Gastrocnemius medialis (tissue), 4 donors: ENCODE data around the gene CHST8. TPM values are rescaled to one million over a fixed set of nuclear protein-coding genes. Genes with fewer than 3 reads are reported as not detected.

Experiments used
- ATAC-seq, 2 donors: fragments of 150-250 bp; one replicate each; pipeline ENCODE4 v1.9.1; 2016
- DNase-seq, 2 donors: peaks; one replicate each; pipeline ENCODE4 v3.0.0-alpha.2; 2019
- H3K27ac ChIP-seq, 4 donors: fragments of 200-600 bp; sonication (generic); 1 replicate in 1 of 4; 2 replicates in 3 of 4; pipeline ENCODE4 v1.5.1; 2016 to 2018; ENCODE audit warnings: mild to moderate bottlenecking in 2 of 4, moderate library complexity in 1 of 4
- H3K27me3 ChIP-seq, 3 donors: fragments of 200-600 bp; sonication (generic) in 2 of 3; 1 replicate in 1 of 3; 2 replicates in 2 of 3; pipeline versions ENCODE4 v1.5.1 to v1.6.0; 2016 to 2019; ENCODE audit warnings: mild to moderate bottlenecking in 1 of 3, moderate library complexity in 1 of 3
- H3K36me3 ChIP-seq, 2 donors: fragments of 200-600 bp; sonication (generic) in 1 of 2; one replicate each; pipeline ENCODE4 v1.5.1; 2017 to 2018
- H3K4me1 ChIP-seq, 2 donors: fragments of 200-600 bp; sonication (generic) in 1 of 2; one replicate each; pipeline ENCODE4 v1.5.1; 2016 to 2017; ENCODE audit warnings: mild to moderate bottlenecking in 2 of 2
- H3K4me3 ChIP-seq, 4 donors: fragments of 200-600 bp; sonication (generic) in 3 of 4; 1 replicate in 1 of 4; 2 replicates in 3 of 4; pipeline ENCODE4 v1.5.1; 2016 to 2019; ENCODE audit warnings: mild to moderate bottlenecking in 2 of 4
- H3K9me3 ChIP-seq, 3 donors: fragments of 200-600 bp; sonication (generic) in 2 of 3; 1 replicate in 1 of 3; 2 replicates in 2 of 3; pipeline ENCODE4 v1.5.1; 2016 to 2019
- POLR2A ChIP-seq, 2 donors: fragments of 450-650 bp; IDR thresholded peaks; one replicate each; pipeline ENCODE4 v1.6.1; 2017; ENCODE audit warnings: antibody characterized with exemption in 2 of 2, mild to moderate bottlenecking in 2 of 2, moderate library complexity in 2 of 2
- in situ Hi-C, 4 donors: fragments of 200-750 bp; cut with MboI; loops; one replicate each; pipeline versions ENCODE4 v1.15.0 to v1.8.0; 2017; ENCODE audit warnings: low sequenced_read_pairs in 4 of 4
- intact Hi-C: fragments of 100-400 bp; cut with DNase I; formaldehyde crosslinking; loops from one replicate; pipeline ENCODE4 v1.15.1; 2023; ENCODE audit warnings: low total_unique reads
- total RNA-seq, 4 donors: library from RNA; depleted of rRNA; stranded (reverse); fragments of >200 nt; gene quantifications; one replicate each; pipeline versions ENCODE4 v1.1.0 to v1.2.3, GENCODE V29; 2016
- TF ChIP-seq, protein P1 (sequence below), 5 experiments: fragments of 450-650 bp in 3 of 5; fragments of 200-600 bp in 2 of 5; sonication (generic) in 2 of 5; IDR thresholded peaks in 4 of 5; conservative IDR thresholded peaks in 1 of 5; 1 replicate in 4 of 5; 2 replicates in 1 of 5; pipeline ENCODE4 v1.5.1; 2016 to 2019; ENCODE audit warnings: antibody characterized with exemption in 5 of 5, mild to moderate bottlenecking in 3 of 5, moderate library complexity in 3 of 5

CHST8 gene
- total RNA-seq, 4 donors from 2014 or later = 0.29 to 0.46 TPM; not detected in 2

DNA sequence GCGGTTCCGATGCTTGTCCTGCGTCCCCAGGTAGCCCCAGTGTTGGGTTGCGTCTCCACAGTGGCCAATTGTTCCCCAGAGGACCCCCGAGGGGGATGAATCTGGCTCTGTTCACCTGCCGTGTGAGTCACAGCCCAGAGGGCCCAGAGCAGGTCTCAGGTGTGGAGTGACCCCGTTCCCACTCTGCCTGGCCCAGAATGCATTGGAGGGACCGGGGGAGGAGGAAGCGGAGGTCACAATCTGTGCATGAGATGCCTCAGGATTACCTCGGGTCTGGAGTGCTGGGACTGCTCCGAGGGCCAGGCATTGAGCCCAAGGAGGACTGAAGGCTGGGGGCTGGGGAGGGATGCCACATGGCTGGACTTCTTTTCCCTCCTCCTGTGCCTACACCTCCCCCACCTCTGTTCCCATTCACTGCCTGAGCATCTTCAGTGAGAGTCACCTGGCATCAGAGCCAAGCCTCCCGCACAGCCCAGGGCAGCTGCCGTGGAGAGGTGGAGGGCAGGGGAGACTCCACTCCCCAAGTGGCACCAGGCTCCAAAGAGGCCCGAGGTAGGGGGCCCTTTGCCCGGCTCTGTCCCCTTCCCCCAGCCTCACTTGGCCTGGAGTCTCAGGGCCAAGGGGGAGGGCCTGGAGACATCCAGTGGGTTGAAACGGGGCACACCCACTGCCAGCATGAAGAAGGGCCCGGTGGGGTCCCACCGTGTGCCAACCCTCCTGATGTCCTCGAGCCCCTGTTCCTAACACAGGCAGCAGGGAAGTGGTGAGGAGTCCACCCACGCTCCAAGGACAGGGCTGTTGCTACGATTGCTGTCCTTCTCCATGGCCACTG is 81.1 kb downstream of the CHST8 start:
- TF ChIP-seq POLR2A (IDR thresholded peaks at IDR 0.05) = no peak
- TF ChIP-seq, protein P1, sequence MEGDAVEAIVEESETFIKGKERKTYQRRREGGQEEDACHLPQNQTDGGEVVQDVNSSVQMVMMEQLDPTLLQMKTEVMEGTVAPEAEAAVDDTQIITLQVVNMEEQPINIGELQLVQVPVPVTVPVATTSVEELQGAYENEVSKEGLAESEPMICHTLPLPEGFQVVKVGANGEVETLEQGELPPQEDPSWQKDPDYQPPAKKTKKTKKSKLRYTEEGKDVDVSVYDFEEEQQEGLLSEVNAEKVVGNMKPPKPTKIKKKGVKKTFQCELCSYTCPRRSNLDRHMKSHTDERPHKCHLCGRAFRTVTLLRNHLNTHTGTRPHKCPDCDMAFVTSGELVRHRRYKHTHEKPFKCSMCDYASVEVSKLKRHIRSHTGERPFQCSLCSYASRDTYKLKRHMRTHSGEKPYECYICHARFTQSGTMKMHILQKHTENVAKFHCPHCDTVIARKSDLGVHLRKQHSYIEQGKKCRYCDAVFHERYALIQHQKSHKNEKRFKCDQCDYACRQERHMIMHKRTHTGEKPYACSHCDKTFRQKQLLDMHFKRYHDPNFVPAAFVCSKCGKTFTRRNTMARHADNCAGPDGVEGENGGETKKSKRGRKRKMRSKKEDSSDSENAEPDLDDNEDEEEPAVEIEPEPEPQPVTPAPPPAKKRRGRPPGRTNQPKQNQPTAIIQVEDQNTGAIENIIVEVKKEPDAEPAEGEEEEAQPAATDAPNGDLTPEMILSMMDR (IDR thresholded peaks at IDR 0.05 in 4 of 5, conservative IDR thresholded peaks at IDR 0.05 in 1 of 5) = no peak
- in situ Hi-C loops (no loop called here), intact Hi-C loops (no loop called here)
- no peaks in the 10 kb centered on the region for H3K27me3 ChIP-seq
- H3K4me3 ChIP-seq = no peak overlapping the region
- DNase-seq (no peak), ATAC-seq (no peak)
- H3K36me3 ChIP-seq = no peaks in the 10 kb centered on the region
- H3K9me3 ChIP-seq = no peaks in the 10 kb centered on the region
- H3K27ac ChIP-seq = no peak overlapping the region
- peaks cover 0 to 3% of the 10 kb centered on the region in 2 donors for H3K4me1 ChIP-seq

DNA sequence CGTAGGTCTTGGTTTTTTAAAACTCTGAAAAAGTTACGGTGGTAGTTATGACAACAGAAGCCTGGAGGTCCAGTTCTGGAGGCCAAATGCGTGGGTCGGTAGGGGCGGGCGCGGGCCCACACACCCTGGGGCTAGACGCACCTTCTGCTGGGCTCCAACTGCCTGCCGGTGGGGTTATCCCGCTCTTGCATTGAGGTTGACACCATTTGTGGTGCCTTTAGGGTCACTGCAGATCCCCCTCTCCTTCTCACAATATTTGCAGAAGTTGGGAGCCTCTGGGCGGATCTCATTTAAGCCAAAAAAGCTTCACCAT is 81.6 kb downstream of the CHST8 start:
- no peak overlapping the region for H3K27ac ChIP-seq
- H3K27me3 ChIP-seq = no peaks in the 10 kb centered on the region
- no peaks in the 10 kb centered on the region for H3K9me3 ChIP-seq
- H3K4me1 ChIP-seq = peaks cover 0 to 3% of the 10 kb centered on the region in 2 donors
- no peak overlapping the region for H3K4me3 ChIP-seq
- no peak for ATAC-seq
- TF ChIP-seq, protein P1 (IDR thresholded peaks at IDR 0.05 in 4 of 5, conservative IDR thresholded peaks at IDR 0.05 in 1 of 5) = no peak
- TF ChIP-seq POLR2A (IDR thresholded peaks at IDR 0.05) = no peak
- intact Hi-C loops (no loop called here), in situ Hi-C loops (no loop called here)
- DNase-seq = no peak
- no peaks in the 10 kb centered on the region for H3K36me3 ChIP-seq

DNA sequence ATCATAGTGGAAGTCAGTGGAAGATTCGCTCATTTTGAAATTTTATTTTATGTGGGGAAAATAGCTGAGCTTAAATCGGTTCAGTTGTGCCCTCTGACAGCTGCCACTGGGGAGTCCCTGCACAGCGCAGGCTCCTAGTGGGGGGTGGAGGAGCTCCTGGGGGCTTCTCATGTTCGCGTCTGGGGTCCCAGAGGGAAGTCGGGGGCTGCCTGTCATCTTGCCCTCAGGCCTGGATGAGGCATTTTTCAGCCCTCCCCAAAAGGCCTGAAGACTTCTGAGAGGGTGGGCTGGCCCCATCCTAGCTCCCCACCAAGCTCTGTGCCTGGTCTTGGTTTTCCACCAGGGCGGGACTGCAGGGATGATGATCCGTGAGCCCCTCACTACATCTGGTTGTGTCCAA is 82.1 kb downstream of the CHST8 start:
- H3K4me1 ChIP-seq = peaks cover 0 to 3% of the 10 kb centered on the region in 2 donors
- no peak overlapping the region for H3K27ac ChIP-seq
- intact Hi-C loops (no loop called here), in situ Hi-C loops (no loop called here)
- H3K9me3 ChIP-seq = no peaks in the 10 kb centered on the region
- TF ChIP-seq POLR2A (IDR thresholded peaks at IDR 0.05) = no peak
- TF ChIP-seq, protein P1 (IDR thresholded peaks at IDR 0.05 in 4 of 5, conservative IDR thresholded peaks at IDR 0.05 in 1 of 5) = no peak
- DNase-seq (no peak), ATAC-seq (no peak)
- H3K36me3 ChIP-seq = no peaks in the 10 kb centered on the region
- H3K4me3 ChIP-seq = no peak overlapping the region
- no peaks in the 10 kb centered on the region for H3K27me3 ChIP-seq

DNA sequence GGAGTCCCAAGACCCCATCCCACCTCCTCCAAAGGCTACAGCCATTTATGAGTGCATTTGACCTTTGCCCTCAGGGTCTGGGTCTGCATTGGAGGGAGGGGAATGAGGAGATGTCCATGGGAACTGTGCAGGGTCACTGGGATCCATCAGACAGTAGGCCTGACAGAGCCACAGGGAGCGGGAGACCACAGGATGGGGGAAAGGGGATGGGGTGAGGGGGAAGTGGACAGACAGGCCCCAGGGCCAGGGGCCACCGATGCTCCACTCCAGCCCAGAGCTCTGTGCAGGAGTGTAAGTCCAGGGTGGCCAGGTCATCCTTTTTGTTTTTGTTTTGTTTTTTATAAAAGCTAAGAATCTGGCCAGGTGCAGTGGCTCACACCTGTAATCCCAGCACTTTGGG is 82.5 kb downstream of the CHST8 start:
- no peak overlapping the region for H3K27ac ChIP-seq
- in situ Hi-C loops (no loop called here), intact Hi-C loops (no loop called here)
- H3K4me3 ChIP-seq = no peak overlapping the region
- H3K4me1 ChIP-seq = peaks cover 0 to 3% of the 10 kb centered on the region in 2 donors
- TF ChIP-seq, protein P1 (IDR thresholded peaks at IDR 0.05 in 4 of 5, conservative IDR thresholded peaks at IDR 0.05 in 1 of 5) = no peak
- no peak for TF ChIP-seq POLR2A (IDR thresholded peaks at IDR 0.05)
- DNase-seq = no peak
- H3K9me3 ChIP-seq = no peaks in the 10 kb centered on the region
- ATAC-seq = no peak
- no peaks in the 10 kb centered on the region for H3K36me3 ChIP-seq
- H3K27me3 ChIP-seq = no peaks in the 10 kb centered on the region
